GM04504 (cell line): ENCODE data around the gene CDC42EP4.
A peak's percentile ranks its signal among the peaks of the same experiment; 100 is the strongest.
"Not testable (repeated sequence)": the region's sequence is repeated elsewhere in the genome, so short reads cannot be mapped to it uniquely, and the experiment has no call there.

Experiments
- DNase-seq: peaks from one replicate; pipeline ENCODE4 v3.0.0-alpha.2; 2012; ENCODE audit warnings: low read depth

CDC42EP4 gene

DNA sequence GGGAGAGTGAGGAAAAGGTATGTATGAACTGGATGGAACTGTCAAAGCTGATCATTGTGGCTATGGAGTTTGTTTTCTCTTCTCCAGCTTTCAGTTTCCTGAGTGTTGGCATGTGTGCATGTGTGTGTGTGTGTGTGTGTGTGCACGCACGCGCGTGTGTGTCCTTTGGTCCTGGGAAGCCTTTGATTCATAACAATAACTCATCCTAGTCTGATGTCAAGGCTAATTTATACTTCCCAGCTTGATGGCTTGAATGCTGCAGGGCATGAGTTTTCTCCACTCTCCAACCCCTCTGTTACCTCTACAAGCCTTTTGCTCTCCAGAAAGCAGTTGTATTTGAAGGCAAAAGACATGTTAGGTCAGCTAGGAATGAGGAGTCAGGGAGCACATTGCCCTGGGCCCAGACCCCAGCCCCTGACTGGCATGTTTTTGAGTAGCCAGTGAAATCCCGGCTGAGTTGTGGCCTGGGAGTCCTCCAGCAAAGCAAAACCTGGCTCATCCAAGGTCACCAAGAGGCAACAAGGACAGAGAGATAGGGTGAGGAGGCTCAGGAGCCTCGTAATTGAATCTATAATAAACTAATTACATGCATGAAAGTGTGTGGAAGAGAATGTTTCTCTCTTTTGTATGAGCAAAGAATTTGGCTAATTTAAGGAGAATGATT is 8.9 kb upstream of the CDC42EP4 start:
- DNase-seq, result no peak

DNA sequence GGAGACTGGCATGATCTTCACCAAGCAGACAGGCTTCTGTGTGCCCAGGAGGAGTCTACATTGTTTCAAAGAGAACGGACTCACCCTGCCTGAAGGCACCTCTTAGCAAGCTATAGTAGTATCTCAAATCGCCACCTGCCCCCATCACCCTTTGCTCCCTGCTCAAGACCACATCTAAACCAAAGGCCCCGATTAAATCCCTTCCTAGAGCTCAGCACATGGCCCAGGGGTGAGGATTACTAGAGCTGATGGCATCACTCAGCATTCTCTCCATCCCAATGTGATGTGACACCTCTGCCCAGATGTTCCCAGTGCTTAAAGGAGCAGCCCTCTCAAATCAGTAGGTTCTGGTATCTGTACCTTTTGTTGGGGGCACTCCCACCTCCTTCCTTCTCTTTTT is 8.0 kb upstream of the CDC42EP4 start:
- DNase-seq, result no peak

DNA sequence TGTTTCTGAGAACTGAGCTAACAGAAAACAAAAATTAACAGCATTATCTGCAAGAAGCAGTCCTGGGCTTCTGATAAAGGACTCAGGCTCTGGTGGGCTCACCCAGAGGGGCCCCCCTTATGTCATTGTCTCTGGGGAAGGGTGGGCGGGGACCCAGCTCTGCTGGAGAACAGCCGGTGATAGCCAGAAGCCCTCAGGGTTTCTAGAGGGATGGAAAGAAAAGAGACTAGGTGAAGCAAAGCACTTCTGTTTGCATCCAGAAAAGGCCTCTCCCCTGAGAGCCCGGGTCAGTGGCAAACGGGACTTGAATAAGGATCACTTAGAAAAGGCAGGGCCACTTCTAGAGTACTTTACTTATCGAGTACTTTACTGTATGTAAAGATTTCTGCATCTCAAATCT is 7.0 kb upstream of the CDC42EP4 start:
- no peak for DNase-seq

DNA sequence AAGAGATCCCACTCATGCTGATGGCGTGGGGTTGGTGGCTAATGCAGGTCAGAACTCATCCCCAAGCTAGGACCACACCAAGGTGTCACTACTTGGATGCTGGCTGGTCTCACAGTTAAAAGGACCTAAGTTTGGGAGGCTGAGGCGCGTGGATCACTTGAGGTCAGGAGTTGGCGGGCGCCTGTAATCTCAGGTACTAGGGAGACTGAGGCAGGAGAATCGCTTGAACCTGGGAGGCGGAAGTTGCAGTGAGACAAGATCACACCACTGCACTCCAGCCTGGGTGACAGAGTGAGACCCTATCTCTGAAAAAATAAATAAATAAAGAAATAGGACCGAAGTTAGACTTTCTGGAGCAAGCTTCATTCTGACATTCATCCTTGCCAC is 6.6 kb upstream of the CDC42EP4 start:
- DNase-seq, result no peak

DNA sequence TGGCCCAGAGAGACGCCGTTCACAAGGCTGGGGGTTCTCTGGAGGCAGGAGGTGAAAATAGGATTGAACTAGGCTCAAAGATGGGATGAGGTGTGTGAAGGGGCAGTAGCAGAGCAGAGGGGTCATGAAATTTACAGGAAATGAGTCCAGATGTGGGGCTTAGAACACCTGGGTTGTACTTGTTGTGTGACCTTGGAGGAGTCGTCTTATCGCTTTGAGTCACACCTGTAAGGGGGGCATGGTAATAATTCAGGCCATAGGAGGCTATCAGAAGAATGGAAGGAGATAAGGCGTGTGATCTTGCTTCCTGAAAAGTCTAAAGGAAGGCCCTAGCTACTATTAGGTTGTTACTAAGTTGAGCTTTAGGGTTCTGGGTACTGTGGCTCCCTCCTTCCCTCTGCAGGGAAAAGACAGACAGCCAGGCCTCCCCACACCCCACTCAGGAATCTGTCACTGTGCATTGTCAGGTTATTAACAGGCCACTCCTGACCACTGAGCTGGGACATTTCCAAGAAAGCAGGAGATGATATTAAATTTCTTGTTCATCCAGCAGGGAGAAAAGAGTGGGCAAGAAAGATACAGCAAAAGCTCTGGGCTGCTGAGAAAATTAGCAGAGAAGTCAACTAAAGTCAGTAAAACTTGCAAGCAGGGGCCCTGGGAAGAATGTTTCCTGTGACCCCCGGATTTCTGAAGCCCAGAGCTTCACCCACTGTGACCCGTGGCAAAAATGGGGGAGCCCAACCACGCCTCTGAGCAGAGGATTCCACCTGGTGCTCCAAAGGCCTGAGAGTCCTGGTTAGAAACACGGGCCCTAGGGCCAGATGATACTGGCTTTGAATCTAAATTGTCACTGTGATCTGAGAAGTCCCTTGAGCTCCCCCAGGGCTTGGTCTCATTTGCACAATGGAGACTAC is 6.0 kb upstream of the CDC42EP4 start:
- DNase-seq, result no peak

DNA sequence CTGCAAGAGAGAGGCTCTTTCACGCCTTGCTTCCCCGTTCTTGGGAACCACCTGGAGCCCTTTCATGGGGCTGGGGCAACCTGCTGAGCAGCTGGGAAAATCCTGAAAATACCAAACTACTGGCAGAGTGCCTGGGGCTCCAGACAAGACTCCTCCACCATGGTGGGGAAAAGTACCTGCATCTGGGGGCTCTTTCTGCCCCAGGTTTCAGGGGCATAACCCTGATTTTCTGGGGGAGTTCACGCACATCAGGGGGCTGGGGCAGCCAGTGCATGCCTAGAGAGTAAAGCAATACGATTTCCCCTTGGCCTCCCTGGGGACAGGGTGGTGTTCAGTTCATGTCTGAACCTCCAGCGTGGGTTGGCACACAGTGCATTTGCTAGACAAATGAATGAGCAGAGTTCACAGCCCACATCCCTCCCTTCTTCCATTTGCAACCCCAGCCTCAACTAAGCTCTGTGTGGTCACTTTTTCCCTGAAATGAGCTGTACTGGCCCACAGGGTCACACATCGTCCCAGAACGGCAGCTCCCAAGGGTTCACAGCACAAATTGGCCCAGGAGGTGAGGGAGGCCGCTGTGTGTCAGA is 5.2 kb upstream of the CDC42EP4 start:
- no peak for DNase-seq

DNA sequence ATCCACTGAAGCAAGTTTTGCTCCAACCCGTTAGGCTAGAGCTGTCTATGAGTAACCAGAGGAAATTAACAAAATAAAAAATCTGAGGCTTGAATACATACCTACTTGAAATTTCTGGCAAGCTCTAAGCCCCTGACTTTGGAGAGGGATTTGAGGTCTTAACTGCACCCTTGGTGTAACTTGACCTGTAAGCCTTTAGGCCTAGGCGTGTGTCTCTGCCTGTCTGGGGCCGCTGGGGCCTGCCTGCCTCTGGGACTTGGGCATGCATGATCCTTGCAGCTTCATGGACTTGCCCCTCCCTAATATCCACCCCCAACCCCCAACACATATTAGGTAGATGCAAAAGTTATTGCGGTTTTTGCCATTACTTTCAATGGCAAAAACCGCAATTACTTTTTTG is 3.7 kb upstream of the CDC42EP4 start:
- no peak for DNase-seq

DNA sequence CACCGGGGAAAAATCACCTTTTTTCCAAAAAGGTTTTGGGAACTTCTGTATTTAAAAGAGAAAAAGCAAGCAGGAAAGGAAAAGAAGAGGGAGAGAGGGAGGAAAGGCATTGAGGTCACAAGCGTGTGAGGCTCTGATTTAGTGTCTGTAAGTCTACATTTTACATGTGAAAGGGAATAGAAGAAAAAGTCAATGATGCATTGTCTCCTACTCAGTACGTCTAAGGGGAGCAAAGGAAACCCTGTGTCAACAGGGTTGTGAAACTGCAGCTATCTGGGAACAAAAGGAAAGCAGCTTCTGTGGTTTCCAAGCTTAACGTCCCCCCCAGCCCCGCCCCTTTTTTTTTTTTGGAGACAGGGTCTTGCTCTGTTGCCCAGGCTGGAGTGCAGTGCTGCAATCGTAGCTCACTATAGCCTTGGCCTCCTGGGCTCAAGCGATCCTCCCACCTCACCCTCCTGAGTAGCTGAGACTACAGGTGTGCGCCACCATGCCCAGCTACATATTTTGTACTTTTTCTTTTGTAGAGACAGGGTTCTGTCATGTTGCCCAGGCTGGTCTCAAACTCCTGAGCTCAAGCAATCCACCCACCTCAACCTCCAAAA is 1.8 kb upstream of the CDC42EP4 start:
- DNase-seq, result no peak

DNA sequence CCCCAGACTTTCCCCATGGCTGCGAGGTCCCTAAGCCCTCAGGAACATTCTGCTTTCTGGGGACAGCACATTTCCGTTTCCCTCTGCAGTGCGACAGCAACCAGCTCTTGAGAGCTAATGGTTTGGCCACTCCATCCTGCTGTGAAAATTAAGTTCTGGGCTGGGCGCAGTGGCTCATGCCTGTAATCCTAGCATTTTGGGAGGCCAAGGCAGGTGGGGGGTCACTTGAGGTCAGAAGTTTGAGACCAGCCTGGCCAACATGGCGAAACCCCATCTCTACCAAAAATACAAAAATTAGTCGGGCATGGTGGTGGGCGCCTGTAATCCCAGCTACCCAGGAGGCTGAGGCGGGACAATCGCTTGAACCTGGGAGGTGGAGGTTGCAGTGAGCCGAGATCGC is 1.1 kb upstream of the CDC42EP4 start:
- not testable (repeated sequence) for DNase-seq

DNA sequence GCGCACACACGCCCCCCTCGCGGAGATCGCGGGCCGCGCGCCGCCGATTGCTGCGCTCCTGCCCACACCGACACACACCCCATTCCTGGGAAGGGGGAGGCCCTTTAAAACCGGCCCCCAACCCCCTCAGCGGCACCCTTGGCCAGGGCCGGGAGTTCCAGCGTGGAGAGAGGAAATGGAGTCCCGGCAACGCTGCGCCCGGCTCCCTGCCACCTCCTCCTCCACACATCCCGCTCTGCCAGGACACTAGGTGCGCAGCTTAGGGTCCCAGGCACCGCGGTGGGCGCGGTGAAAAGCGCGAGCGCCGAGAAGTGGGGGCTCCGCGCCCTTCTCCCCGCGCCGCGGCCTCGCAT is 397 bp downstream of the CDC42EP4 start:
- no peak for DNase-seq

DNA sequence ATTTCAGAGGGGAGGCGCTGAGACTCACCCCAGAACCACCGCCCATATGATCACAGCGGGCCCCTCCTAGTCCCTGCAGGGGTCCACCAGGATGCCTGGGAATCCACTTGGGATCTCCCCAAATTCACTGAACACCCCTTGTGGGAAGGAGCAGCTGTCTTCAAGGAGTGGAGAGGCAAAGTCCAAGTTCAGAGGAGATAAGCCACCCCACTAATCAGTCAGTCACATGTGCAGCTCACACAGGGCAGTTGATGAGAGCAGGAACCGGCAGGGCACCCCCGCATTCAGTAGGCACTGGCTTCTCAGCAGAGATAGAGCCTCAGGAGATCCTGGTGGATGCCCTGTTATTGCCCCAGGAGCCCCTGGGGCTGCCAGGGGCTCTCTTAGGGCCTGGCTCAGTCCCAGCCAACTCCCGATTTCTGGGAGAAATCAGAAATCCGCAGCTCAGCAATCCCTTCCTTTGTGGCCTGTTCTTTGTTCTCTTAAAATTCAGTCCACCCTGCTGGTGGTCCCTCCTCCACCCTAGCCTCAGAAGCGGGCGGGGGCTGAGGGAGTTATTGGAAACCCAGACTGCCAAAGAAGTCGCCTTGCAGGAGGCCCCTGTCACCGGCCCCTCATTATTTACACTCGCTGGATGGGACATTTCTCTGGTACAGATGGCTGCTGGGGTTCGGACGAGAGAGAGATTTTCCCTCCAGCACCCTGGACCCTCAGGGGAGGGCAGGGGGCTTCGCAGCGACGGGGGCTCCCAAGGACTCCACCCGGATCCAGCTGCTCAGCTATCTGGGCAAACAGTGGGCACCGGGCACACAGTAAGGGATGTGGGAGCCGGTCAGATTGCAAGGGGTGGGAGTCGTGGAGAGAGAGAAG is 1.8 kb downstream of the CDC42EP4 start:
- no peak for DNase-seq

DNA sequence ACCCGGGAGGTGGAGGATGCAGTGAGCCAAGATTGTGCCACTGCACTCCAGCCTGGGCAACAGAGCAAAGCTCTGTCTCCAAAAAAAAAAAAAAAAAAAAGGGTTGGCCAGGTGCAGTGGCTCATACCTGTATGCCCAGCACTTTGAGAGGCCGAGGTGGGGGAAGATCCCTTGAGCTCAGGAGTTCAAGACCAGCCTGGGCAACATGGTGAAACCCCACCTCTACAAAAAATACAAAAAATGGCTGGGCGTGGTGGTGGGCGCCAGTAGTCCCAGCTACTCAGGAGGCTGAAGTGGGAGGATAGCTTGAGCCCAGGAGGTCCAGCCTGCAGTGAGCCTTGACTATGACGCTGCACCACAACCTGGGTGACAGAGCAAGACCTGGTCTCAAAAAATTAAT is 2.8 kb downstream of the CDC42EP4 start:
- not testable (repeated sequence) for DNase-seq

DNA sequence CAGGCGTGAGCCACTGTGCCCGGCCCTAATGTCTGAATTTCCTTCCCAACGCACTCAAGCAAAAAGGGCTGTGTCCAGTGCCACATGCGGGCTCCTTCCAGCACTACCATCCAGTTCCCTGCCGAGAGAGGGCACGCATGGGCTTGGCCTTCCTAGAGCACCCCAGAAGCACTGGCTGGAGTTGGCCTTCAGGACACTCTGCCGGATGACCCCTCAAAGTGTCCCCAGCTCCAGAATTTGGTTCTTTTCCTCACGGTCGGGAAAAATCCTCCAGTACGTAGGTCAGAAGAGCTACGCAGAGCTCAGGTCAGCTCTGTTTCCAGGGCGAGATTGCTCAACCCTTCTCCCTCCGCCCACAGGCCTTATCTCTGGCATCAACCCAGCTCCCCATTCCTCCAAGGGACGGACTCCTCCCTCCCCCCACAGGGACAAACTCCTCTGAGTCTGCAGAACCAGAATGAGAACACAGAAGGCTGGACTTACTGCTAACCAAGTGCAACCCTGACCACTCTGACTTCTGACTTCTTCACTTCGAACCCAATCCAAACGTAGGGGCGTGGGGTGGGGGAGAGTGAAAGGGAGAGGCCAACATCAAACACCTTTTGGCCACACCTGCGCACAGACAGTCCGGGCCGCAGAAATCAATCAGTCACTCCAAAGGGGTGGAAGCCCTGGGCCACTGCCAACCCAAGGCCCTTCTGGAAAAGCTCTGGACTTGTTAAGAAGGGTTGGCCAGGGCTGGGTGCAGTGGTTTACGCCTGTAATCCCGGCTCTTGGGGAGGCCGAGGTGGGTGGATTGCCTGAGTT is 3.6 kb downstream of the CDC42EP4 start:
- peak; percentile 57 for DNase-seq

DNA sequence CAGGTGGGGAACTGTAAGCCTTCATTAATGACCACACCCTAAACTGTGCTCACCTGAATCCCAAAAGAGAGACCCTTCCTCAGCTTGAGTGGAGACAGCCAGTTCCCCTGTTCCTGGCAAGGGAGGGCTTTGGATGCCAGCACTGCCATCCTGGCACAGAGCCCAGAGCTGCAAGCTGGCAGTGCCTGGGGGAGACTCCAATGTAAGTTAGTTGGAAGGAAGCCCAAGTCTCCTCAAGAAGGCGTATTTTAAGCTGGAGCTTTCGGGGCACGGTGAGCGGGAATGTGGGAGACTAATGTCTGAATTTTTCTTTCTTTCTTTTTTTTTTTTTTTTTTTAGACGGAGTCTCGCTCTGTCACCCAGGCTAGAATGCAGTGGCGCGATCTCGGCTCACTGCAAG is 4.7 kb downstream of the CDC42EP4 start:
- DNase-seq, result no peak

DNA sequence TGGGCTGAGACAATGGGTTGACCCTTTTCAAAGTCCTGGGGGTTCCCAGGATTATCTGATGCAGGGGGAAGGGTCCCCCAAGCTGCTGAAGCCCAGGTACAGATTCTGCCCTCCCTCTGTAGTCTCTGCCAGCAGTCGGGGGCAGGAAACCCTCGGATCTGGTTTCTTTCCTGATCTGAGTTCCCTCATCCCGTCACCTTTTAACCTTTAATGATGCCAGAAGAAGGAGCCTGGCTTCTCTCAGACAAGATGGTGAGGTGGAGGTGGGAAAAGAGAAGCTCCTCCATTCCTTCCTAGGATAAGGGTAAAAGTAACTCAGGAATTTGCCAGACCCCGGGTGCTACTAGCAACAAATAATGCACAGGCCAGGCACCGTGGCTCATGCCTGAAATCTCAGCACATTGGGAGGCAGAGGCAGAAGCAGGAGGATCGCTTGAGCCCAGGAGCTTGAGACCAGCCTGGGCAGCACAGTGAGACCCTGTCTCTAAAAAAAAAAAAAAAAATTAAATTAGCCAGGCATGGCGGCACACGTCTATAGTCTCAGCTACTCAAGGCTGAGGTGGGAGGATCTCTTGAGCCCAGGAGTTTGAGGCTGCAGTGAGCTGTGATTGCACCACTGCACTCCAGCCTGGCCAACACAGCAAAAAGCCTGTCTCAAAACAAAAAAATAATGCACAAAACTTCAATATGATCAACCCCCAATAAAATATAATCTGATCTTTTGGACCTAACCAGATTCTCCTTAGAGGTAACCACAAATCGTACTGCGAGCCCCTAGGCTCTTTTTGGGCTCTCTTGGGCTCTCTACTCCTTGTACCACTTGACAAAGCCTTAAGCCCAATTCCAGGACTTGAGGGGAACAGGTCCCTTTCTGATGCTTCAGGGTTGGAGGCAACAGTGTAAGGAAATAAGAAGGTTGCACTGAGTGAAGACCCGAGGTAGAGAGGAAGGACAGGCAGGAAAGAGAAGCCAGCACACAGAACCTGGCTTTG is 5.7 kb downstream of the CDC42EP4 start:
- no peak for DNase-seq

DNA sequence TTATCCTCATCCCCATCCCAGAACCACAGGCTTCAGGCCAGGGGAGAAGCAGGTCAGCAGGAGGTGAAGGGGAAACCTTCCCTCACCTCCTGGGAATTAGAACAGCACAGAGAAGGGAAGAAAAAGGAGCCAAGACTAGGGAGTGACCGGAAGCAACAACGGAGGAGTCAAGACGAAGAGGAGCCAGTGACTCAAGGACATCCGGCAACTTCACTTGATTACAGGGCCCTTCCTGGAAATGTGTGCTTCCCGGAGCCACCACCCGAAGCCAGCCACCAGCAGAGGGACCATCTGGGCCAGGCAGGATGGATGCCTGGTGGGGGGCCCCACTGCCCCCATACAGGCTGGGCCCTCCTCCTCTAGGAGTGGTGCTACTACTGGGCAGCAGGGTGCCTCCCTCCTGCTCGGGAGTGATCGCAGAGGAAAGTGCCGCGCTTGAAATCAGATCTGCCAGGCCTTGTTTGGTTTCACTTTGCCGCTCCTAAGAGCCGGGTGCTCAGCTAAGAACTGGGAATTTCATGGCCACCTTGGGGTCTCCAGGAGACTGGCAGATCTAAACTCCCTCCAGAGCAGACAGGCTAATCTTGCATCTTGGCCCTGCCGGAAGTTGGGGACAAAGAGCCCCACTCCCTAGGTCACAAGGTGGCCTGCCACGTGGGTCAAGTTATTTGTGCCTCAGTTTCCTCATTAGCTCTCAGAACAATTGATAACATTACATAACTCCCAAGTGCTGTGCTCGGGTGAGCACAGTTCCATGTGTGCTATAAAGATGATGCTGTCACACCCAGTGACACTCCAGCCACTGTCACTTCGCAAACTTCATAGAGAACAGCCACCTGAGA is 6.6 kb downstream of the CDC42EP4 start:
- peak; percentile 70 for DNase-seq

DNA sequence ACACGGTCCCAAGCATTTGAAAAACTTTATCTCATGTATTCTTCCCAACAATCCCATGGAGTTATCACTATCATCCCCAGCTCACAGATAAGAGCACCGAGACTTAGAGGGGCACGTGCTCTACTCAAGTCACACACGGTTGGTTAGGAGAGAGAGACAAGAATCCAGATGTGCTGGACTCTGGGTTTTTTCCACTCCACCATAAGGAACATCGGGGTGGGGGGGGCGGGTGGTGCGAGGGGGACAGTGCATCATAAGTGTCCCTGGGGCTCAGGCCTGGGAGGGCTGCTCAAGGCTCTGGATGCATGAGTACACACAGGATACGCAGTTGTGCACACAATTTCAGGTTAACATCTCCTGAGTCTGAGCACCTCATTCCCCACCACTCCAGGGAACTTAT is 7.4 kb downstream of the CDC42EP4 start:
- no peak for DNase-seq

DNA sequence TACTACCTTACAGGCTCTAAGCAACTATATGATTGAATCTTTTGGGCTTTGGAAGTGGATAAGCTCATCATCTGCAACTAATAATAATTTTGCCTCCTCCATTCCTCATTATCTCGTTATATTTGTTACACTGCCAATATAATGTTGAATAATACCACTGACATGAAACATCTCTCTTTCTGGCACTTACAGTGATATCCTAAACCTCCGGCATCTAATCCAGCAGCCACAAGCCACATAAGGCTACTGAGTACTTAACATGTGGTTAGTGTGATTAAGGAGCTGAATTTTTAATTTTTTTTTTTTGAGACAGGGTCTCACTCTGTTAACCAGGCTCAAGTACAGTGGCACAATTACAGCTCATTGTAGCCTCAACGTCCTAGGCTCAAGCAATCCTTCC is 9.6 kb downstream of the CDC42EP4 start:
- no peak for DNase-seq

DNA sequence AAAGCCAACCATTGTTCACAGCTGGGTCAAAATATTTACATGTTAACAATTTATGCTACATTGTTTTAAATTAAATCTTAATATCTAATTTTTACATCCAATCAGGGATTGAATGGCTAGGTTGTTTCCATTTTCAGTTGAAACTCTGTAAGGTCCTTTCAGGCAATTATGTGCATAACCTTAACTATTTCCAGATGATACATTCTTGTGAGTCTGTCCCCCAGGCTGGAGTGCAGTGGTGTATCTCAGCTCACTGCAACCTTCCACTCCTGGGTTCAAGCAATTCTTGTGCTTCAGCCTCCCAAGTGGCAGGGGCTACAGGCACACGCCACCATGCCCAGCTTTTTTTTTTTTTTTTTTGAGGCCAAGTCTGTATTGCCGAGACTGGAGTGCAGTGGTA is 10.4 kb downstream of the CDC42EP4 start:
- DNase-seq, result no peak
